Measurements from ENCODE around the gene EPYC. TPM values are rescaled to one million over a fixed set of nuclear protein-coding genes. Genes with fewer than 3 reads are reported as not detected.

Gene EPYC
- total RNA-seq, 2 donors from 2014 or later, result not detected

DNA sequence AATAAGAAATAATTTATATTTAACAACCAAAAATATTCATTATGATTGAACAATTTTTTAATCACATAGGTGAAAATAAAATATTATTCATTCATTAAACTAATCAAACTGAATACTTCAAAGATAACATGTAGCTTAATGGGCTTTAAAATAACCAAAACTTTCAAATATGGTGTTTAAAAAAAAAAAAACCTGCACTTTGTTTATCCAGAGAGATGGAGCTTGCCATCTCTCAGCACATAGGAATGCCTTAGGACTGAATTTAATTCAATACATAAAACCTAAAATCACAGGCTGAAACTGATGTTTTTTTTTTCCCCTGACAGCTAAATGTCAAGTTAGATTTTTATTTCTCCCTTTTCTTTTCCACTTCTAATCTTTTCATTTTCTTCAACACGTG lies 35.4 kb downstream of the EPYC start:
- intact Hi-C loops (cut with DNase I), result no loop called here
- no peaks in the 10 kb centered on the region for H3K36me3 ChIP-seq
- H3K27me3 ChIP-seq, result no peaks in the 10 kb centered on the region
- DNase-seq, result no peak
- H3K27ac ChIP-seq, result no peak overlapping the region
- H3K9me3 ChIP-seq, result no peaks in the 10 kb centered on the region
- H3K4me3 ChIP-seq, result no peak overlapping the region
- no peak overlapping the region for H3K9ac ChIP-seq (ENCODE audit: low read depth in 2 of 2, low read length in 2 of 2)
- no peaks in the 10 kb centered on the region for H3K4me1 ChIP-seq
- TF ChIP-seq, protein P1, sequence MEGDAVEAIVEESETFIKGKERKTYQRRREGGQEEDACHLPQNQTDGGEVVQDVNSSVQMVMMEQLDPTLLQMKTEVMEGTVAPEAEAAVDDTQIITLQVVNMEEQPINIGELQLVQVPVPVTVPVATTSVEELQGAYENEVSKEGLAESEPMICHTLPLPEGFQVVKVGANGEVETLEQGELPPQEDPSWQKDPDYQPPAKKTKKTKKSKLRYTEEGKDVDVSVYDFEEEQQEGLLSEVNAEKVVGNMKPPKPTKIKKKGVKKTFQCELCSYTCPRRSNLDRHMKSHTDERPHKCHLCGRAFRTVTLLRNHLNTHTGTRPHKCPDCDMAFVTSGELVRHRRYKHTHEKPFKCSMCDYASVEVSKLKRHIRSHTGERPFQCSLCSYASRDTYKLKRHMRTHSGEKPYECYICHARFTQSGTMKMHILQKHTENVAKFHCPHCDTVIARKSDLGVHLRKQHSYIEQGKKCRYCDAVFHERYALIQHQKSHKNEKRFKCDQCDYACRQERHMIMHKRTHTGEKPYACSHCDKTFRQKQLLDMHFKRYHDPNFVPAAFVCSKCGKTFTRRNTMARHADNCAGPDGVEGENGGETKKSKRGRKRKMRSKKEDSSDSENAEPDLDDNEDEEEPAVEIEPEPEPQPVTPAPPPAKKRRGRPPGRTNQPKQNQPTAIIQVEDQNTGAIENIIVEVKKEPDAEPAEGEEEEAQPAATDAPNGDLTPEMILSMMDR (IDR thresholded peaks at IDR 0.05), result no peak

DNA sequence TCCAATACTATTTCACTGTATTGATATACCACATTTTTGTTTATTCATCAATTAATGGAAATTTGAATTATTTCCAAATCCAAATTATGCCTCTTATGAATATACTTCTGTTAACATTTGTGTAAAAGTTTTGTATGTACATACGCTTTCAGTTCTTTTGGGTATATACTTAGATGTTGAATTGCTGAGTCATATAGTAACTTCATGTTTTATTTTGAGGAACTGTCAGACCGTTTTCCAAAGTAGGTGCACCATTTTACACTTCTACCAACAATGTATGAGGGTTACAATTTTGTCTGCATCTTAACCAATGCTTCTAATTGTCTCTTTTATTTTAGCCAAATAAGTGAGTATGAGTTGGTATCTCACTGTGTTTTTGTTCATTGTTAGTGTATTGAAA lies 39.6 kb downstream of the EPYC start:
- no peak for DNase-seq
- Histone ChIP-seq H3K4me1 (no peaks in the 10 kb centered on the region), H3K9ac (ENCODE audit: low read depth in 2 of 2, low read length in 2 of 2) (no peak overlapping the region), H3K4me3 (no peak overlapping the region), H3K27me3 (no peaks in the 10 kb centered on the region), H3K27ac (no peak overlapping the region), H3K9me3 (no peaks in the 10 kb centered on the region), H3K36me3 (no peaks in the 10 kb centered on the region)
- intact Hi-C loops (cut with DNase I), result no loop called here
- TF ChIP-seq, protein P1 (IDR thresholded peaks at IDR 0.05), result no peak

GRCh38 chr12:90964616-90965015 lies 40.2 kb downstream of the EPYC start:
- H3K27me3 ChIP-seq, result no peaks in the 10 kb centered on the region
- H3K4me3 ChIP-seq, result no peak overlapping the region
- no peaks in the 10 kb centered on the region for H3K9me3 ChIP-seq
- intact Hi-C loops (cut with DNase I), result no loop called here
- TF ChIP-seq, protein P1 (IDR thresholded peaks at IDR 0.05), result no peak
- no peaks in the 10 kb centered on the region for H3K36me3 ChIP-seq
- H3K4me1 ChIP-seq, result no peaks in the 10 kb centered on the region
- H3K27ac ChIP-seq, result no peak overlapping the region
- no peak overlapping the region for H3K9ac ChIP-seq (ENCODE audit: low read depth in 2 of 2, low read length in 2 of 2)
- no peak for DNase-seq

DNA sequence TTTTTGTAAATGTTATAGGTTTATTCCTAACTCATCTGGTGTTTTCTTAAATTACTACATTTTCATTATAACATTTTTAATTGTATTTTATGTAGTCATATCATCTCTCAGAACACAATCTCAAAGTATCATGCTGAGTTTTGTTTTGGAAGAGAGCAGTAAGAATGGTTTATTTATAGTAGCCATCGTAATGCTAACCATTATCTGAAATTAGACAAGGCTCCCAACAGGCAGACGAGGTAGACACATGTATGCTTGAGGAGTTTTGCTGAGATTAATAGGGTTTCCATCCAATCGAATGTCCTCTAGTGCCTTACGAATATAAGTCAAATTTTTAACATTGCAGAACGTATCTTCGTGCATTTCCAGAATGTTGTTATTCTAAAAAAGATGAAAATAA lies 40.8 kb downstream of the EPYC start:
- no peak overlapping the region for H3K27ac ChIP-seq
- TF ChIP-seq, protein P1 (IDR thresholded peaks at IDR 0.05), result no peak

DNA sequence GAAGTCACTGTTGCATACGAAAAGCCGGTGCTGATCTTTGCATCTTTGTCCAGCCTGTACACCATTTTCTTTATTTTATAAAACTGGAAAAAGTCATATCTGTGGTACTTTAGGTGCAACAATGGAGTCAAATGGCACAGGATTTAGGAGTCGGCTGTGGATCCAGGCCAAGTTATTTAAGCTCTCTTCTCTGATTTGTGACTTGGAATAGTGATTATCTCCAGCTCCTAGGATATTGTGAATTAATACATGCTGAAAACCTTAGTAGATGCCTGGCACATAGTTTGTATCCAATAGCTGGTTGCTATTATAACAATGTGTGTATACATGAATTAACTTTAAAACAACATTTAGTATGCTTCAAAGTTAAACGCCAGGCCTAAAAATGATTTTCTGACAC lies 43.6 kb downstream of the EPYC start:
- H3K9me3 ChIP-seq, result no peaks in the 10 kb centered on the region
- no peak overlapping the region for H3K27ac ChIP-seq
- H3K4me3 ChIP-seq, result no peak overlapping the region
- no peaks in the 10 kb centered on the region for H3K4me1 ChIP-seq
- no peaks in the 10 kb centered on the region for H3K27me3 ChIP-seq
- TF ChIP-seq, protein P1 (IDR thresholded peaks at IDR 0.05), result no peak
- H3K36me3 ChIP-seq, result no peaks in the 10 kb centered on the region
- intact Hi-C loops (cut with DNase I), result no loop called here
- H3K9ac ChIP-seq (ENCODE audit: low read depth in 2 of 2, low read length in 2 of 2), result no peak overlapping the region
- DNase-seq, result no peak

More for the DNA sequence above, 40.8 kb downstream of the EPYC start:
- no peaks in the 10 kb centered on the region for H3K27me3 ChIP-seq
- intact Hi-C loops (cut with DNase I), result no loop called here
- no peak for DNase-seq
- no peak overlapping the region for H3K4me3 ChIP-seq
- no peaks in the 10 kb centered on the region for H3K9me3 ChIP-seq
- no peaks in the 10 kb centered on the region for H3K4me1 ChIP-seq
- no peak overlapping the region for H3K9ac ChIP-seq (ENCODE audit: low read depth in 2 of 2, low read length in 2 of 2)
- no peaks in the 10 kb centered on the region for H3K36me3 ChIP-seq

Measured in colonic mucosa (tissue), 4 donors.